DND-41 (cell line): ENCODE measurements around the gene HNRNPLL.

Experiments used
- CTCF ChIP-seq: IDR thresholded peaks from 2 replicates; pipeline ENCODE4 v1.5.1; 2012; ENCODE audit warnings: borderline replicate concordance, low read length, moderate library complexity, mild to moderate bottlenecking; ENCODE audit not compliant: poor library complexity, severe bottlenecking; ENCODE audit errors: extremely low read depth
- EZH2 ChIP-seq: IDR thresholded peaks from 3 replicates; pipeline ENCODE4 v1.6.1; 2012; ENCODE audit warnings: borderline replicate concordance, low read depth, mild to moderate bottlenecking, moderate library complexity, low read length, inconsistent platforms; ENCODE audit not compliant: severe bottlenecking

- no peak for TF ChIP-seq CTCF
- TF ChIP-seq EZH2: no peak
Measured at GRCh38 chr2:38600921-38601455, 1.7 kb downstream of the HNRNPLL start.
